GM18861 (cell line): ENCODE measurements around the gene ARPC2.
A peak's percentile ranks its signal among the peaks of the same experiment; 100 is the strongest.
"Not testable (repeated sequence)": the region's sequence is repeated elsewhere in the genome, so short reads cannot be mapped to it uniquely, and the experiment has no call there.

Source experiments
- ATAC-seq: cut with Tn5 transposase; IDR thresholded peaks from one replicate; pipeline ENCODE4 v1.9.1; 2021; ENCODE audit not compliant: unreplicated experiment

ARPC2 gene

GRCh38 chr2:218269900-218270720 lies 53.1 kb downstream of the ARPC2 start, which contains the start of the genes AAMP and PNKD:
AAMP (minus strand) TSS chr2:218270137; CDS start chr2:218270086, 51 bp downstream.
PNKD (plus strand) TSS chr2:218270519; CDS start chr2:218270536, 17 bp downstream.
- peak; percentile 87 for ATAC-seq

GRCh38 chr2:218270721-218271486 lies 53.9 kb downstream of the ARPC2 start:
- ATAC-seq = no peak

GRCh38 chr2:218271487-218271797 lies 54.5 kb downstream of the ARPC2 start:
- ATAC-seq = no peak

GRCh38 chr2:218271865-218272530 lies 55.0 kb downstream of the ARPC2 start:
- ATAC-seq = no peak

- peak; percentile 22 for ATAC-seq
Observed at GRCh38 chr2:218272531-218273212, 55.7 kb downstream of the ARPC2 start.

GRCh38 chr2:218273214-218273907 lies 56.4 kb downstream of the ARPC2 start:
- ATAC-seq = not testable (repeated sequence)

- no peak for ATAC-seq
Observed at GRCh38 chr2:218273908-218274249, 56.9 kb downstream of the ARPC2 start.

- ATAC-seq = no peak
Observed at GRCh38 chr2:218274586-218274985, 57.6 kb downstream of the ARPC2 start.

- ATAC-seq = no peak
Observed at GRCh38 chr2:218275371-218276072, 58.5 kb downstream of the ARPC2 start.

- no peak for ATAC-seq
Observed at GRCh38 chr2:218276986-218277755, 60.2 kb downstream of the ARPC2 start.

GRCh38 chr2:218277921-218278320 lies 60.9 kb downstream of the ARPC2 start:
- ATAC-seq = no peak

GRCh38 chr2:218278531-218279360 lies 61.8 kb downstream of the ARPC2 start:
- no peak for ATAC-seq

- ATAC-seq = no peak
Observed at GRCh38 chr2:218280260-218280870, 63.4 kb downstream of the ARPC2 start.

GRCh38 chr2:218281449-218281848 lies 64.5 kb downstream of the ARPC2 start:
- ATAC-seq = no peak

GRCh38 chr2:218282173-218282991 lies 65.4 kb downstream of the ARPC2 start:
- ATAC-seq = no peak

- no peak for ATAC-seq
Observed at GRCh38 chr2:218284106-218284811, 67.3 kb downstream of the ARPC2 start.
